ENCODE measurements around the gene CPEB2.

CPEB2 gene

GRCh38 chr4:15025693-15026092 is 23.4 kb downstream of the CPEB2 start:
- H3K27me3 ChIP-seq (ENCODE audit: control insufficient read depth, insufficient read depth, low read length): no peaks in the 10 kb centered on the region
- no peaks in the 10 kb centered on the region for H3K36me3 ChIP-seq (ENCODE audit: control insufficient read depth, insufficient read depth, low read length)
- no peak overlapping the region for H3K4me3 ChIP-seq (ENCODE audit: low read length)
- no peaks in the 10 kb centered on the region for H3K9me3 ChIP-seq (ENCODE audit: control insufficient read depth, insufficient read depth, low read length)
- no peaks in the 10 kb centered on the region for H3K4me1 ChIP-seq (ENCODE audit: control insufficient read depth, insufficient read depth, low read length)
- WGBS (ENCODE audit: insufficient coverage, insufficient read length): no CpG with 5 or more reads among the region's 5 CpGs
- DNase-seq (ENCODE audit: low read depth, low spot score): no peak
- H3K27ac ChIP-seq (ENCODE audit: low read length): no peak overlapping the region

GRCh38 chr4:15027921-15028435 is 25.7 kb downstream of the CPEB2 start:
- Histone ChIP-seq H3K27me3 (ENCODE audit: control insufficient read depth, insufficient read depth, low read length) (no peaks in the 10 kb centered on the region), H3K27ac (ENCODE audit: low read length) (no peak overlapping the region), H3K9me3 (ENCODE audit: control insufficient read depth, insufficient read depth, low read length) (no peaks in the 10 kb centered on the region), H3K36me3 (ENCODE audit: control insufficient read depth, insufficient read depth, low read length) (no peaks in the 10 kb centered on the region), H3K4me3 (ENCODE audit: low read length) (no peak overlapping the region), H3K4me1 (ENCODE audit: control insufficient read depth, insufficient read depth, low read length) (no peaks in the 10 kb centered on the region)
- DNase-seq (ENCODE audit: low read depth, low spot score): no peak
- WGBS (ENCODE audit: insufficient coverage, insufficient read length): no CpG with 5 or more reads among the region's 1 CpG

- H3K9me3 ChIP-seq (ENCODE audit: control insufficient read depth, insufficient read depth, low read length): no peaks in the 10 kb centered on the region
- H3K36me3 ChIP-seq (ENCODE audit: control insufficient read depth, insufficient read depth, low read length): no peaks in the 10 kb centered on the region
- H3K27ac ChIP-seq (ENCODE audit: low read length): no peak overlapping the region
- H3K27me3 ChIP-seq (ENCODE audit: control insufficient read depth, insufficient read depth, low read length): no peaks in the 10 kb centered on the region
- no peak overlapping the region for H3K4me3 ChIP-seq (ENCODE audit: low read length)
- no peak for DNase-seq (ENCODE audit: low read depth, low spot score)
- no CpG with 5 or more reads among the region's 2 CpGs for WGBS (ENCODE audit: insufficient coverage, insufficient read length)
- H3K4me1 ChIP-seq (ENCODE audit: control insufficient read depth, insufficient read depth, low read length): no peaks in the 10 kb centered on the region
Measured at GRCh38 chr4:15031197-15031596, 28.9 kb downstream of the CPEB2 start.

GRCh38 chr4:15031993-15032675 is 29.9 kb downstream of the CPEB2 start:
- no peak for DNase-seq (ENCODE audit: low read depth, low spot score)
- no CpG with 5 or more reads among the region's 2 CpGs for WGBS (ENCODE audit: insufficient coverage, insufficient read length)
- H3K27ac ChIP-seq (ENCODE audit: low read length): no peak overlapping the region

GRCh38 chr4:15034071-15034764 is 31.9 kb downstream of the CPEB2 start:
- H3K36me3 ChIP-seq (ENCODE audit: control insufficient read depth, insufficient read depth, low read length): no peaks in the 10 kb centered on the region
- no peak overlapping the region for H3K4me3 ChIP-seq (ENCODE audit: low read length)
- WGBS (ENCODE audit: insufficient coverage, insufficient read length): 100% methylated on average over 1 of the region's 6 CpGs
- no peak for DNase-seq (ENCODE audit: low read depth, low spot score)
- no peaks in the 10 kb centered on the region for H3K27me3 ChIP-seq (ENCODE audit: control insufficient read depth, insufficient read depth, low read length)
- H3K27ac ChIP-seq (ENCODE audit: low read length): no peak overlapping the region
- no peaks in the 10 kb centered on the region for H3K4me1 ChIP-seq (ENCODE audit: control insufficient read depth, insufficient read depth, low read length)
- no peaks in the 10 kb centered on the region for H3K9me3 ChIP-seq (ENCODE audit: control insufficient read depth, insufficient read depth, low read length)

More at GRCh38 chr4:15031993-15032675, 29.9 kb downstream of the CPEB2 start:
- no peaks in the 10 kb centered on the region for H3K36me3 ChIP-seq (ENCODE audit: control insufficient read depth, insufficient read depth, low read length)
- no peaks in the 10 kb centered on the region for H3K4me1 ChIP-seq (ENCODE audit: control insufficient read depth, insufficient read depth, low read length)
- H3K9me3 ChIP-seq (ENCODE audit: control insufficient read depth, insufficient read depth, low read length): no peaks in the 10 kb centered on the region
- H3K27me3 ChIP-seq (ENCODE audit: control insufficient read depth, insufficient read depth, low read length): no peaks in the 10 kb centered on the region
- H3K4me3 ChIP-seq (ENCODE audit: low read length): no peak overlapping the region

- H3K27me3 ChIP-seq (ENCODE audit: control insufficient read depth, insufficient read depth, low read length): no peaks in the 10 kb centered on the region
- no peak overlapping the region for H3K4me3 ChIP-seq (ENCODE audit: low read length)
- H3K27ac ChIP-seq (ENCODE audit: low read length): no peak overlapping the region
- H3K4me1 ChIP-seq (ENCODE audit: control insufficient read depth, insufficient read depth, low read length): no peaks in the 10 kb centered on the region
- no peak for DNase-seq (ENCODE audit: low read depth, low spot score)
- no peaks in the 10 kb centered on the region for H3K9me3 ChIP-seq (ENCODE audit: control insufficient read depth, insufficient read depth, low read length)
- H3K36me3 ChIP-seq (ENCODE audit: control insufficient read depth, insufficient read depth, low read length): no peaks in the 10 kb centered on the region
Measured at GRCh38 chr4:15035159-15035558, 32.9 kb downstream of the CPEB2 start.

GRCh38 chr4:15037923-15038541 is 35.8 kb downstream of the CPEB2 start:
- no peaks in the 10 kb centered on the region for H3K9me3 ChIP-seq (ENCODE audit: control insufficient read depth, insufficient read depth, low read length)
- H3K4me3 ChIP-seq (ENCODE audit: low read length): no peak overlapping the region
- H3K36me3 ChIP-seq (ENCODE audit: control insufficient read depth, insufficient read depth, low read length): no peaks in the 10 kb centered on the region
- H3K27me3 ChIP-seq (ENCODE audit: control insufficient read depth, insufficient read depth, low read length): no peaks in the 10 kb centered on the region
- H3K4me1 ChIP-seq (ENCODE audit: control insufficient read depth, insufficient read depth, low read length): no peaks in the 10 kb centered on the region
- H3K27ac ChIP-seq (ENCODE audit: low read length): no peak overlapping the region
- no peak for DNase-seq (ENCODE audit: low read depth, low spot score)

- H3K9me3 ChIP-seq (ENCODE audit: control insufficient read depth, insufficient read depth, low read length): no peaks in the 10 kb centered on the region
- no peak for DNase-seq (ENCODE audit: low read depth, low spot score)
- no peaks in the 10 kb centered on the region for H3K27me3 ChIP-seq (ENCODE audit: control insufficient read depth, insufficient read depth, low read length)
- WGBS (ENCODE audit: insufficient coverage, insufficient read length): no CpG with 5 or more reads among the region's 3 CpGs
- H3K4me3 ChIP-seq (ENCODE audit: low read length): no peak overlapping the region
- H3K36me3 ChIP-seq (ENCODE audit: control insufficient read depth, insufficient read depth, low read length): no peaks in the 10 kb centered on the region
- no peaks in the 10 kb centered on the region for H3K4me1 ChIP-seq (ENCODE audit: control insufficient read depth, insufficient read depth, low read length)
- H3K27ac ChIP-seq (ENCODE audit: low read length): no peak overlapping the region
Measured at GRCh38 chr4:15040916-15041463, 38.7 kb downstream of the CPEB2 start.

GRCh38 chr4:15042529-15043167 is 40.4 kb downstream of the CPEB2 start:
- H3K4me1 ChIP-seq (ENCODE audit: control insufficient read depth, insufficient read depth, low read length): no peaks in the 10 kb centered on the region
- no peaks in the 10 kb centered on the region for H3K9me3 ChIP-seq (ENCODE audit: control insufficient read depth, insufficient read depth, low read length)
- DNase-seq (ENCODE audit: low read depth, low spot score): no peak
- no peaks in the 10 kb centered on the region for H3K27me3 ChIP-seq (ENCODE audit: control insufficient read depth, insufficient read depth, low read length)
- H3K27ac ChIP-seq (ENCODE audit: low read length): no peak overlapping the region
- WGBS (ENCODE audit: insufficient coverage, insufficient read length): no CpG with 5 or more reads among the region's 4 CpGs
- no peak overlapping the region for H3K4me3 ChIP-seq (ENCODE audit: low read length)
- H3K36me3 ChIP-seq (ENCODE audit: control insufficient read depth, insufficient read depth, low read length): no peaks in the 10 kb centered on the region

- no peaks in the 10 kb centered on the region for H3K36me3 ChIP-seq (ENCODE audit: control insufficient read depth, insufficient read depth, low read length)
- no peaks in the 10 kb centered on the region for H3K27me3 ChIP-seq (ENCODE audit: control insufficient read depth, insufficient read depth, low read length)
- H3K4me1 ChIP-seq (ENCODE audit: control insufficient read depth, insufficient read depth, low read length): no peaks in the 10 kb centered on the region
- no peaks in the 10 kb centered on the region for H3K9me3 ChIP-seq (ENCODE audit: control insufficient read depth, insufficient read depth, low read length)
- WGBS (ENCODE audit: insufficient coverage, insufficient read length): no CpG with 5 or more reads among the region's 3 CpGs
- H3K4me3 ChIP-seq (ENCODE audit: low read length): no peak overlapping the region
- no peak for DNase-seq (ENCODE audit: low read depth, low spot score)
- H3K27ac ChIP-seq (ENCODE audit: low read length): no peak overlapping the region
Measured at GRCh38 chr4:15043226-15043625, 40.9 kb downstream of the CPEB2 start.
